ENCODE data around the gene PHTF2. TPM values are rescaled to one million over a fixed set of nuclear protein-coding genes. Genes with fewer than 3 reads are reported as not detected.

The PHTF2 gene
- total RNA-seq, 2 donors from 2014 or later: 39.4 to 45.9 TPM

DNA sequence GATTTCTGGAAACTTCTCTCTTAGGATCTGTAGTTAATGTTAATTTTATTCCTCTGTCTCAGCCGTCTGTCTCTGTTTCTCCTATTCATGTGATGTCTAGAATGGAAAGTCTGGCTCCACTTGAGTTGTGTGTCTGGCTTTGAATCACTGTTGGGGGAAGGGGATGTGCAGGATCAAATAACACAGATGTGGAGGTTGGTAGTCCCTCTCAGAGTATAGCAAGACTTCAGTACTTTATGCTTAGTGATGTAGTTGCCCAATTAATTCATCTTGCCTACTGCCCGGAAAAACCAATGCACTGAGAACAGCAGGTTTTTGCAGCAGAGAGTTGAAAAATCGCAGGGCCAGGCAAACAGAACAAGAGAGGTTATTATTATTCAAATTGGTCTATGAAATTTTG is 79.2 kb downstream of the PHTF2 start:
- no peak for ATAC-seq (ENCODE audit: insufficient number of reproducible peaks, low FRiP score, low read depth)
- H3K4me3 ChIP-seq: no peak overlapping the region
- TF ChIP-seq CTCF (IDR thresholded peaks at IDR 0.05): no peak

DNA sequence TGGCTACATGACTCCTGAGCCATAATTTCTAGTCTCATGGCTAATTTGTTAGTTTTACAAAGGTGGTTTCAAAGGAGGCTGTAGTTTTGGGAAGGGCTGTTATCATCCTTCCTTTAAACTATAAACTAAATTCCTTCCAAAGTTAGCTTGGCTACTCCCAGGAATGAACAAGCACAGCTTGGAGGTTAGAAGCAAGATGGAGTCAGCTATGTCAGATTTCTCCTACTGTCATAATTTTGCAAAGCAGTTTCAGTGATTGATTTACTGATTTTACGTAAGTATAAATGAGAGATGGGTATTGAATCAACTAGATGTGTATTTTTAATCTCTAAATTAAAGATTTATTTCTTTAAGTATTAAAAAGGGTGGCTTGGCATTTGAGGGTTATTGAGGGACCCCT is 79.9 kb downstream of the PHTF2 start:
- peaks cover 0 to 3% of the 10 kb centered on the region in 2 donors for H3K4me1 ChIP-seq (ENCODE audit: control insufficient read depth in 1 of 2, low read depth in 2 of 2)
- no peaks in the 10 kb centered on the region for H3K36me3 ChIP-seq
- TF ChIP-seq CTCF (IDR thresholded peaks at IDR 0.05): no peak
- H3K9me3 ChIP-seq: no peaks in the 10 kb centered on the region
- H3K4me3 ChIP-seq: no peak overlapping the region
- DNase-seq (ENCODE audit: low spot score) (no peak), ATAC-seq (ENCODE audit: insufficient number of reproducible peaks, low FRiP score, low read depth) (no peak)
- no peak overlapping the region for H3K27ac ChIP-seq
- H3K27me3 ChIP-seq (replicated peaks; ENCODE audit: insufficient read depth): no peaks in the 10 kb centered on the region

More for the DNA sequence above, 79.2 kb downstream of the PHTF2 start:
- no peak for DNase-seq (ENCODE audit: low spot score)
- Histone ChIP-seq H3K27me3 (replicated peaks; ENCODE audit: insufficient read depth) (no peaks in the 10 kb centered on the region), H3K9me3 (no peaks in the 10 kb centered on the region), H3K4me1 (ENCODE audit: control insufficient read depth in 1 of 2, low read depth in 2 of 2) (peaks cover 0 to 3% of the 10 kb centered on the region in 2 donors), H3K27ac (no peak overlapping the region), H3K36me3 (no peaks in the 10 kb centered on the region)

DNA sequence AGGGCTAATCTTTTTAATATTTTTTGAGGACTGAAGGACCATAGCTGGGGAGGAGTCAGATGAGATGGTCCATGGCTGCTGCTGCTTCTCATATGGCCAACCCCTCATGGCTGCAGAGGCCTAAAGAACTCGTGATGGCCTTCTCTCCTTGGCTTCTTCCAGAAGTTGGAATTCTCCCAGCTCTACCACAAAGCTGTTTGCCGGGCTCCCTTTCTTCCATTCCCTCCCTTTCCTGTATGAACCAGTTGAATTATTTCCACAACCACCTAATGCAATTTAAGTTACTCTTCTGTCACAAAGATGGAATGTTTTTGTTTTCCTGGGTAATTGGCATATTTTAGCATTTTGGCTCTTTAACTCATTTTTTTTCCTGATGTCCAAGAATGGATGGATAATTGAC is 80.7 kb downstream of the PHTF2 start:
- Histone ChIP-seq H3K4me1 (ENCODE audit: control insufficient read depth in 1 of 2, low read depth in 2 of 2) (no peaks in the 10 kb centered on the region), H3K27me3 (replicated peaks; ENCODE audit: insufficient read depth) (no peaks in the 10 kb centered on the region), H3K9me3 (no peaks in the 10 kb centered on the region), H3K4me3 (no peak overlapping the region), H3K36me3 (no peaks in the 10 kb centered on the region), H3K27ac (no peak overlapping the region)
- ATAC-seq (ENCODE audit: insufficient number of reproducible peaks, low FRiP score, low read depth) (no peak), DNase-seq (ENCODE audit: low spot score) (no peak)
- no peak for TF ChIP-seq CTCF (IDR thresholded peaks at IDR 0.05)

DNA sequence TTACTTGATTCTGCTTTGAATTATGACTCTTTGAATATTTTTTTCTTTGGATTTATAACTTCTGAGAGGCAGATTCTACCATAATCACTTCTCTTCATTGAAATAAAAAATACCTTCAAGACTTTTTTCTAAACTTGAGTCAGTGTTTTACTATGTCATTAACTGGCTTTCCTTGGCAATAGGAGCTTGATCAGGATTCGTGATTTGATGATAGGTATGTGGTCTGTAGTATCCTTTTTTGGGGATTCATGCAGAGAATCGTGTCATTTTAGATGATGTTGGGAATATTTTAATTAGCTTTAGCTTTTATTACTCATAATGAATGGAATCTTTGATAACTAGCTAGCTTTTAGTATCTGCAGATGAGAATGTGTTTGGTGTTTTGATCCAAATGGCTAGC is 83.3 kb downstream of the PHTF2 start:
- no peaks in the 10 kb centered on the region for H3K4me1 ChIP-seq (ENCODE audit: control insufficient read depth in 1 of 2, low read depth in 2 of 2)

DNA sequence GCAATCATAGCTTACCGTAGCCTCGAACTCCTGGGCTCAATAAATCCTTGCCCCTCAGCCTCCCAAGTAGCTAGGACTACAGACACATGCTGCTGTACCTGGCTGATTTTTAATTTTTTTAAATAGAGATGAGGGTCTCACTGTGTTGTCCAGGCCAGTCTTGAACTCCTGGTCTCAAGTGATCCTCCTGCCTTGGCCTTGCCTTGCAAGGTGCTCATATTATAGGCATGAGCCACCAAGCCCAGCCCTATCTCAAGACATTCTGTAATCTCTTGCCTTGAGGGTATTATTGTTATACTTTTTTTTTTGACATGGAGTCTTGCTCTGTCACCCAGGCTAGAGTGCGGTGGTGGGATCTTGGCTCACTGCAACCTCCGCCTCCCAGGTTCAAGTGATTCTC is 86.6 kb downstream of the PHTF2 start:
- no peak for ATAC-seq (ENCODE audit: insufficient number of reproducible peaks, low FRiP score, low read depth)
- H3K27ac ChIP-seq: no peak overlapping the region
- H3K9me3 ChIP-seq: no peaks in the 10 kb centered on the region
- no peak overlapping the region for H3K4me3 ChIP-seq
- DNase-seq (ENCODE audit: low spot score): no peak
- no peaks in the 10 kb centered on the region for H3K27me3 ChIP-seq (replicated peaks; ENCODE audit: insufficient read depth)
- no peak for TF ChIP-seq CTCF (IDR thresholded peaks at IDR 0.05)
- H3K4me1 ChIP-seq (ENCODE audit: control insufficient read depth in 1 of 2, low read depth in 2 of 2): peaks cover 8 to 12% of the 10 kb centered on the region in 2 donors
- H3K36me3 ChIP-seq: no peaks in the 10 kb centered on the region

More for the DNA sequence above, 83.3 kb downstream of the PHTF2 start:
- H3K9me3 ChIP-seq: no peaks in the 10 kb centered on the region
- H3K36me3 ChIP-seq: no peaks in the 10 kb centered on the region
- ATAC-seq (ENCODE audit: insufficient number of reproducible peaks, low FRiP score, low read depth) (no peak), DNase-seq (ENCODE audit: low spot score) (no peak)
- TF ChIP-seq CTCF (IDR thresholded peaks at IDR 0.05): no peak
- no peak overlapping the region for H3K4me3 ChIP-seq
- H3K27me3 ChIP-seq (replicated peaks; ENCODE audit: insufficient read depth): no peaks in the 10 kb centered on the region
- H3K27ac ChIP-seq: no peak overlapping the region
